ENCODE data around the gene YOD1. TPM values are rescaled to one million over a fixed set of nuclear protein-coding genes. Genes with fewer than 3 reads are reported as not detected.

Gene YOD1
- total and polyA plus RNA-seq, 2 of the 13 experiments (the other 11 are each of a cell fraction or from before 2014, with no cell fraction given) = 3.4 to 9.1 TPM

GRCh38 chr1:207050480-207051190 lies 373 bp downstream of the YOD1 start (continued):
- TF ChIP-seq CCDC6 (CRISPR knock-in tag; IDR thresholded peaks at IDR 0.05) (0 out of 2 replicates have a peak, but pooled peaks have one; percentile 60), PRMT3 (CRISPR knock-in tag; IDR thresholded peaks at IDR 0.05; ENCODE audit: borderline replicate concordance, low read depth) (no peak), FOXA1 (IDR thresholded peaks at IDR 0.05) (no peak), FOXA1 (CRISPR knock-in tag; IDR thresholded peaks at IDR 0.05) (no peak; the same call in 1 of the 2 replicates), THRA (CRISPR knock-in tag; IDR thresholded peaks at IDR 0.05; ENCODE audit: borderline replicate concordance) (0 out of 2 replicates have a peak, but pooled peaks have one; percentile 14), ZNF598 (CRISPR knock-in tag; IDR thresholded peaks at IDR 0.05; ENCODE audit: borderline replicate concordance) (0 out of 2 replicates have a peak, but pooled peaks have one; percentile 50), KLF9 (CRISPR knock-in tag; IDR thresholded peaks at IDR 0.05; ENCODE audit: low read depth) (no peak), NFYC (CRISPR knock-in tag; IDR thresholded peaks at IDR 0.05) (no peak), ZNF468 (CRISPR knock-in tag; IDR thresholded peaks at IDR 0.05) (no peak), HNF4A (CRISPR knock-in tag; IDR thresholded peaks at IDR 0.05) (no peak), ZNF207 (IDR thresholded peaks at IDR 0.05; ENCODE audit: borderline replicate concordance) (no peak), MAFG (CRISPR knock-in tag; IDR thresholded peaks at IDR 0.05) (no peak), SRF (IDR thresholded peaks at IDR 0.05; ENCODE audit: low read depth, low read length) (no peak), NCOA5 (CRISPR knock-in tag; IDR thresholded peaks at IDR 0.05) (no peak), ZNF30 (CRISPR knock-in tag; IDR thresholded peaks at IDR 0.05) (peak; percentile 58; the same call in 1 of the 2 replicates), HNRNPLL (IDR thresholded peaks at IDR 0.05; ENCODE audit: low read depth, low read length, poor library complexity, severe bottlenecking) (peak; percentile 44), PCBP2 (optimal IDR thresholded peaks at IDR 0.05; ENCODE audit: low read depth, low read length, poor library complexity, severe bottlenecking) (no peak), RAD51 (IDR thresholded peaks at IDR 0.05; ENCODE audit: borderline replicate concordance) (no peak), ZNF251 (CRISPR knock-in tag; IDR thresholded peaks at IDR 0.05) (no peak), GATAD2A (CRISPR knock-in tag; IDR thresholded peaks at IDR 0.05) (no peak), ZNF614 (CRISPR knock-in tag; IDR thresholded peaks at IDR 0.05; ENCODE audit: borderline replicate concordance) (no peak; the same call in 1 of the 2 replicates), ZNF737 (CRISPR knock-in tag; IDR thresholded peaks at IDR 0.05; ENCODE audit: borderline replicate concordance) (no peak)
- TF ChIP-seq, protein P1, sequence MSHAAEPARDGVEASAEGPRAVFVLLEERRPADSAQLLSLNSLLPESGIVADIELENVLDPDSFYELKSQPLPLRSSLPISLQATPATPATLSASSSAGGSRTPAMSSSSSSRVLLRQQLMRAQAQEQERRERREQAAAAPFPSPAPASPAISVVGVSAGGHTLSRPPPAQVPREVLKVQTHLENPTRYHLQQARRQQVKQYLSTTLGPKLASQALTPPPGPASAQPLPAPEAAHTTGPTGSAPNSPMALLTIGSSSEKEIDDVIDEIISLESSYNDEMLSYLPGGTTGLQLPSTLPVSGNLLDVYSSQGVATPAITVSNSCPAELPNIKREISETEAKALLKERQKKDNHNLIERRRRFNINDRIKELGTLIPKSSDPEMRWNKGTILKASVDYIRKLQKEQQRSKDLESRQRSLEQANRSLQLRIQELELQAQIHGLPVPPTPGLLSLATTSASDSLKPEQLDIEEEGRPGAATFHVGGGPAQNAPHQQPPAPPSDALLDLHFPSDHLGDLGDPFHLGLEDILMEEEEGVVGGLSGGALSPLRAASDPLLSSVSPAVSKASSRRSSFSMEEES (CRISPR knock-in tag; IDR thresholded peaks at IDR 0.05) = no peak
- TF ChIP-seq, protein P2, sequence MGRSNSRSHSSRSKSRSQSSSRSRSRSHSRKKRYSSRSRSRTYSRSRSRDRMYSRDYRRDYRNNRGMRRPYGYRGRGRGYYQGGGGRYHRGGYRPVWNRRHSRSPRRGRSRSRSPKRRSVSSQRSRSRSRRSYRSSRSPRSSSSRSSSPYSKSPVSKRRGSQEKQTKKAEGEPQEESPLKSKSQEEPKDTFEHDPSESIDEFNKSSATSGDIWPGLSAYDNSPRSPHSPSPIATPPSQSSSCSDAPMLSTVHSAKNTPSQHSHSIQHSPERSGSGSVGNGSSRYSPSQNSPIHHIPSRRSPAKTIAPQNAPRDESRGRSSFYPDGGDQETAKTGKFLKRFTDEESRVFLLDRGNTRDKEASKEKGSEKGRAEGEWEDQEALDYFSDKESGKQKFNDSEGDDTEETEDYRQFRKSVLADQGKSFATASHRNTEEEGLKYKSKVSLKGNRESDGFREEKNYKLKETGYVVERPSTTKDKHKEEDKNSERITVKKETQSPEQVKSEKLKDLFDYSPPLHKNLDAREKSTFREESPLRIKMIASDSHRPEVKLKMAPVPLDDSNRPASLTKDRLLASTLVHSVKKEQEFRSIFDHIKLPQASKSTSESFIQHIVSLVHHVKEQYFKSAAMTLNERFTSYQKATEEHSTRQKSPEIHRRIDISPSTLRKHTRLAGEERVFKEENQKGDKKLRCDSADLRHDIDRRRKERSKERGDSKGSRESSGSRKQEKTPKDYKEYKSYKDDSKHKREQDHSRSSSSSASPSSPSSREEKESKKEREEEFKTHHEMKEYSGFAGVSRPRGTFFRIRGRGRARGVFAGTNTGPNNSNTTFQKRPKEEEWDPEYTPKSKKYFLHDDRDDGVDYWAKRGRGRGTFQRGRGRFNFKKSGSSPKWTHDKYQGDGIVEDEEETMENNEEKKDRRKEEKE (IDR thresholded peaks at IDR 0.05) = no peak
- TF ChIP-seq, protein P3, sequence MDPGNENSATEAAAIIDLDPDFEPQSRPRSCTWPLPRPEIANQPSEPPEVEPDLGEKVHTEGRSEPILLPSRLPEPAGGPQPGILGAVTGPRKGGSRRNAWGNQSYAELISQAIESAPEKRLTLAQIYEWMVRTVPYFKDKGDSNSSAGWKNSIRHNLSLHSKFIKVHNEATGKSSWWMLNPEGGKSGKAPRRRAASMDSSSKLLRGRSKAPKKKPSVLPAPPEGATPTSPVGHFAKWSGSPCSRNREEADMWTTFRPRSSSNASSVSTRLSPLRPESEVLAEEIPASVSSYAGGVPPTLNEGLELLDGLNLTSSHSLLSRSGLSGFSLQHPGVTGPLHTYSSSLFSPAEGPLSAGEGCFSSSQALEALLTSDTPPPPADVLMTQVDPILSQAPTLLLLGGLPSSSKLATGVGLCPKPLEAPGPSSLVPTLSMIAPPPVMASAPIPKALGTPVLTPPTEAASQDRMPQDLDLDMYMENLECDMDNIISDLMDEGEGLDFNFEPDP (CRISPR knock-in tag; conservative IDR thresholded peaks at IDR 0.05) = no peak
